ENCODE measurements around the gene JTB.
A peak's percentile ranks its signal among the peaks of the same experiment; 100 is the strongest.

JTB gene

GRCh38 chr1:153967107-153967999, 10.1 kb downstream of the JTB start, which contains the start of gene CREB3L4:
TSS of gene CREB3L4 (plus strand) at chr1:153967902. CDS start at chr1:153968526, 624 bp downstream.
- TF ChIP-seq TAF1 (IDR thresholded peaks at IDR 0.05; ENCODE audit: borderline replicate concordance, insufficient read depth, low read length) (peak; percentile 62; the same call in 1 of the 2 replicates), POLR2AphosphoS5 (IDR thresholded peaks at IDR 0.05; ENCODE audit: low read depth, low read length) (peak; percentile 89), SIN3A (IDR thresholded peaks at IDR 0.05; ENCODE audit: borderline replicate concordance, insufficient read depth, low read length) (peak; percentile 61; the same call in 1 of the 2 replicates), REST (IDR thresholded peaks at IDR 0.05; ENCODE audit: insufficient read depth in 1 of 2, low read depth in 2 of 2, low read length in 2 of 2) (no peak; a peak in 1 of 4 replicates), FOXP2 (optimal IDR thresholded peaks at IDR 0.05; ENCODE audit: borderline replicate concordance, extremely low read depth, extremely low read length, insufficient read depth) (no peak)

GRCh38 chr1:153963850-153964331, 13.6 kb downstream of the JTB start:
- TF ChIP-seq TAF1 (IDR thresholded peaks at IDR 0.05; ENCODE audit: borderline replicate concordance, insufficient read depth, low read length): no peak
- peak; percentile 48; the same call in 1 of the 2 replicates for TF ChIP-seq POLR2AphosphoS5 (IDR thresholded peaks at IDR 0.05; ENCODE audit: low read depth, low read length)

GRCh38 chr1:153963030-153963849, 14.2 kb downstream of the JTB start, which contains the start of gene SLC39A1:
TSS of gene SLC39A1 (minus strand) at chr1:153963537. CDS start at chr1:153962715, 822 bp downstream.
- TF ChIP-seq FOXP2 (optimal IDR thresholded peaks at IDR 0.05; ENCODE audit: borderline replicate concordance, extremely low read depth, extremely low read length, insufficient read depth) (no peak), REST (IDR thresholded peaks at IDR 0.05; ENCODE audit: insufficient read depth in 1 of 2, low read depth in 2 of 2, low read length in 2 of 2) (0 out of 4 replicates have a peak, but pooled peaks of 1 of the 2 experiments have one; percentile 18), TAF1 (IDR thresholded peaks at IDR 0.05; ENCODE audit: borderline replicate concordance, insufficient read depth, low read length) (peak; percentile 75; the same call in 1 of the 2 replicates), SIN3A (IDR thresholded peaks at IDR 0.05; ENCODE audit: borderline replicate concordance, insufficient read depth, low read length) (0 out of 2 replicates have a peak, but pooled peaks have one; percentile 10), POLR2AphosphoS5 (IDR thresholded peaks at IDR 0.05; ENCODE audit: low read depth, low read length) (peak; percentile 82)

GRCh38 chr1:153962088-153963029, 15.1 kb downstream of the JTB start:
- TF ChIP-seq REST (IDR thresholded peaks at IDR 0.05; ENCODE audit: insufficient read depth in 1 of 2, low read depth in 2 of 2, low read length in 2 of 2): no peak
- no peak for TF ChIP-seq FOXP2 (optimal IDR thresholded peaks at IDR 0.05; ENCODE audit: borderline replicate concordance, extremely low read depth, extremely low read length, insufficient read depth)
- TF ChIP-seq SIN3A (IDR thresholded peaks at IDR 0.05; ENCODE audit: borderline replicate concordance, insufficient read depth, low read length): no peak
- no peak for TF ChIP-seq TAF1 (IDR thresholded peaks at IDR 0.05; ENCODE audit: borderline replicate concordance, insufficient read depth, low read length)
- TF ChIP-seq POLR2AphosphoS5 (IDR thresholded peaks at IDR 0.05; ENCODE audit: low read depth, low read length): no peak
